Measurements from ENCODE around the gene UFSP2.

DNA sequence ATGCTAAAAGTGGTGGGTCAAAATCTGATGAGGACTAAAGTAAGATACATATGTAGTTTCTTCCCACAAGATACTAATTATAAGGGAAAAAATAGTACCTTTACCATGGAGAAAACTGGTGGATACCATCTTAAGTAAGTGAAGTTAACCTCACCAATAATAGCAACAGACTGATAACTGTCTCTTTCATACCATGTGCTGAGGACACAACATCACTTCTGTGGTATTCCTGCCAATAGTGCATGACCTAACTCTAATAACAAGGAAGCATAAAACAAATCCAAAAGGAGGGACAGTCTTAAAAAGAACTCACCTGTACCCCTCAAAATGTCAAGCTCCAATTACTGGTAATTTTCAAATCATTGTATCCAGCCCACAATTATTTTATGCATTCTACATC lies 8.8 kb downstream of the UFSP2 start:
- TF ChIP-seq SP1 (IDR thresholded peaks at IDR 0.05) (no peak), ELF4 (IDR thresholded peaks at IDR 0.05) (no peak), SUZ12 (IDR thresholded peaks at IDR 0.05) (no peak), BHLHE40 (IDR thresholded peaks at IDR 0.05; ENCODE audit: borderline replicate concordance) (no peak), FOXA1 (IDR thresholded peaks at IDR 0.05) (no peak), TARDBP (IDR thresholded peaks at IDR 0.05) (no peak), LEF1 (IDR thresholded peaks at IDR 0.05; ENCODE audit: borderline replicate concordance) (no peak), ARNT (IDR thresholded peaks at IDR 0.05) (no peak), L3MBTL2 (conservative IDR thresholded peaks at IDR 0.05) (no peak), FOXM1 (IDR thresholded peaks at IDR 0.05; ENCODE audit: borderline replicate concordance) (no peak), HDGF (IDR thresholded peaks at IDR 0.05; ENCODE audit: borderline replicate concordance) (no peak), NFRKB (IDR thresholded peaks at IDR 0.05) (no peak), CTBP1 (IDR thresholded peaks at IDR 0.05; ENCODE audit: borderline replicate concordance) (no peak), ZNF384 (IDR thresholded peaks at IDR 0.05) (no peak)
